Skeletal muscle satellite cell (primary cell): ENCODE data around the gene FXR2. TPM values are rescaled to one million over a fixed set of nuclear protein-coding genes. Genes with fewer than 3 reads are reported as not detected.

Experiments
- H3K27me3 ChIP-seq: 2 replicates; pipeline ENCODE4 v1.7.0; 2013; ENCODE audit warnings: low read length; ENCODE audit not compliant: control insufficient read depth, insufficient read depth
- H3K36me3 ChIP-seq: 2 replicates; pipeline ENCODE4 v1.7.0; 2013; ENCODE audit warnings: mild to moderate bottlenecking, control low read depth, low read length; ENCODE audit not compliant: insufficient read depth
- H3K4me1 ChIP-seq: 2 replicates; pipeline ENCODE4 v1.7.0; 2013; ENCODE audit warnings: low read length; ENCODE audit not compliant: control insufficient read depth, insufficient read depth
- H3K4me2 ChIP-seq: 2 replicates; pipeline ENCODE4 v1.7.0; 2013; ENCODE audit warnings: mild to moderate bottlenecking, low read length
- H3K4me3 ChIP-seq: 2 replicates; pipeline ENCODE4 v1.7.0; 2013; ENCODE audit warnings: low read length
- H3K9ac ChIP-seq: 2 replicates; pipeline ENCODE4 v1.7.0; 2013; ENCODE audit warnings: mild to moderate bottlenecking, low read depth, low read length, moderate library complexity
- H3K9me3 ChIP-seq: replicated peaks from 2 replicates; pipeline ENCODE4 v1.7.0; 2013; ENCODE audit warnings: mild to moderate bottlenecking, control low read depth, low read length
- total RNA-seq: library from RNA; depleted of rRNA; stranded (reverse); fragments of >200 nt; gene quantifications from 2 replicates; pipeline ENCODE4 v1.2.3, GENCODE V29; 2012; rRNA removed

FXR2 gene
- total RNA-seq: 29.4 and 33.4 TPM in 2 replicates

- no peaks in the 10 kb centered on the region for H3K9me3 ChIP-seq
- no peaks in the 10 kb centered on the region for H3K27me3 ChIP-seq
- peak within 1 kb of the TSS; percentile 87 for H3K4me3 ChIP-seq
- peak within 1 kb of the TSS; percentile 94 for H3K9ac ChIP-seq
- peak within 1 kb of the TSS; percentile 86 for H3K4me2 ChIP-seq
- peaks cover 24% of the 10 kb centered on the region for H3K4me1 ChIP-seq
- H3K36me3 ChIP-seq: peaks cover 8% of the 10 kb centered on the region
These were observed at the start of gene FXR2 for GRCh38 chr17:7614425-7615264. Gene FXR2, minus strand, starts transcription at chr17:7614897. Its CDS starts 365 bp downstream, at chr17:7614532.

- no peak overlapping the region for H3K4me3 ChIP-seq
- no peak overlapping the region for H3K4me2 ChIP-seq
- H3K36me3 ChIP-seq: no peaks in the 10 kb centered on the region
- peaks cover 33% of the 10 kb centered on the region for H3K27me3 ChIP-seq
- no peaks in the 10 kb centered on the region for H3K4me1 ChIP-seq
- H3K9me3 ChIP-seq: no peaks in the 10 kb centered on the region
- H3K9ac ChIP-seq: no peak overlapping the region
These were observed 42.4 kb upstream of the FXR2 start for GRCh38 chr17:7656958-7657609.

- H3K4me2 ChIP-seq: no peak overlapping the region
- H3K4me1 ChIP-seq: peaks cover 11% of the 10 kb centered on the region
- peaks cover 48% of the 10 kb centered on the region for H3K27me3 ChIP-seq
- H3K9ac ChIP-seq: no peak overlapping the region
- no peaks in the 10 kb centered on the region for H3K9me3 ChIP-seq
- no peaks in the 10 kb centered on the region for H3K36me3 ChIP-seq
- no peak overlapping the region for H3K4me3 ChIP-seq
These were observed 40.8 kb upstream of the FXR2 start for GRCh38 chr17:7655541-7655840.

GRCh38 chr17:7654832-7655540 is 40.3 kb upstream of the FXR2 start:
- Histone ChIP-seq H3K4me1 (peaks cover 16% of the 10 kb centered on the region), H3K4me2 (no peak overlapping the region), H3K27me3 (peaks cover 53% of the 10 kb centered on the region), H3K4me3 (no peak overlapping the region), H3K9ac (no peak overlapping the region), H3K9me3 (no peaks in the 10 kb centered on the region), H3K36me3 (no peaks in the 10 kb centered on the region)

- H3K9me3 ChIP-seq: no peaks in the 10 kb centered on the region
These were observed 38.0 kb upstream of the FXR2 start for GRCh38 chr17:7652388-7653356.

GRCh38 chr17:7651665-7652387 is 37.1 kb upstream of the FXR2 start:
- Histone ChIP-seq H3K4me2 (peak overlapping the region; percentile 81), H3K9ac (no peak overlapping the region), H3K36me3 (no peaks in the 10 kb centered on the region), H3K4me3 (peak overlapping the region; percentile 58), H3K4me1 (peaks cover 17% of the 10 kb centered on the region), H3K9me3 (no peaks in the 10 kb centered on the region), H3K27me3 (peaks cover 59% of the 10 kb centered on the region)

More at GRCh38 chr17:7652388-7653356, 38.0 kb upstream of the FXR2 start:
- Histone ChIP-seq H3K4me2 (no peak overlapping the region), H3K4me3 (no peak overlapping the region), H3K36me3 (no peaks in the 10 kb centered on the region), H3K27me3 (peaks cover 55% of the 10 kb centered on the region), H3K4me1 (peaks cover 17% of the 10 kb centered on the region), H3K9ac (no peak overlapping the region)

- peaks cover 59% of the 10 kb centered on the region for H3K27me3 ChIP-seq
- H3K4me3 ChIP-seq: peak overlapping the region; percentile 58
- no peaks in the 10 kb centered on the region for H3K36me3 ChIP-seq
- peak overlapping the region; percentile 81 for H3K4me2 ChIP-seq
- H3K9me3 ChIP-seq: no peaks in the 10 kb centered on the region
- peaks cover 17% of the 10 kb centered on the region for H3K4me1 ChIP-seq
- H3K9ac ChIP-seq: no peak overlapping the region
These were observed 36.5 kb upstream of the FXR2 start for GRCh38 chr17:7651097-7651664.

GRCh38 chr17:7650509-7651096 is 35.9 kb upstream of the FXR2 start, which contains the start of gene ATP1B2:
Gene ATP1B2, plus strand, starts transcription at chr17:7650926. Its CDS starts 593 bp downstream, at chr17:7651519.
- Histone ChIP-seq H3K36me3 (no peaks in the 10 kb centered on the region), H3K4me3 (peak within 1 kb of the TSS; percentile 58), H3K4me1 (peaks cover 17% of the 10 kb centered on the region), H3K9ac (no peak within 1 kb of the TSS), H3K27me3 (peaks cover 59% of the 10 kb centered on the region), H3K4me2 (peak within 1 kb of the TSS; percentile 81), H3K9me3 (no peaks in the 10 kb centered on the region)

- Histone ChIP-seq H3K27me3 (peaks cover 30% of the 10 kb centered on the region), H3K36me3 (no peaks in the 10 kb centered on the region), H3K9ac (no peak overlapping the region), H3K4me3 (no peak overlapping the region), H3K9me3 (no peaks in the 10 kb centered on the region), H3K4me1 (peaks cover 17% of the 10 kb centered on the region), H3K4me2 (no peak overlapping the region)
These were observed 32.3 kb upstream of the FXR2 start for GRCh38 chr17:7647018-7647417.

- Histone ChIP-seq H3K9ac (no peak overlapping the region), H3K9me3 (no peaks in the 10 kb centered on the region), H3K4me3 (no peak overlapping the region), H3K4me1 (peaks cover 13% of the 10 kb centered on the region), H3K4me2 (no peak overlapping the region), H3K36me3 (no peaks in the 10 kb centered on the region), H3K27me3 (peaks cover 25% of the 10 kb centered on the region)
These were observed 31.8 kb upstream of the FXR2 start for GRCh38 chr17:7646457-7646856.
